DND-41 (cell line): ENCODE data around the gene CDC20.
A peak's percentile ranks its signal among the peaks of the same experiment; 100 is the strongest.

Experiments used
- ATAC-seq: fragments of 200-7000 bp; cut with Tn5 transposase; 3 replicates; pipeline ENCODE4 v1.9.1; 2021; ENCODE audit warnings: low read depth; ENCODE audit not compliant: insufficient read depth
- DNase-seq: peaks from one replicate; pipeline ENCODE4 v3.0.0-alpha.2; 2020
- H2AFZ ChIP-seq: 2 replicates; pipeline ENCODE4 v1.6.0; 2012; ENCODE audit warnings: low read depth, low read length
- H3K27ac ChIP-seq: 2 replicates; pipeline ENCODE4 v1.5.1; 2012; ENCODE audit warnings: low read length, inconsistent platforms
- H3K27me3 ChIP-seq: fragments of 200-600 bp; sonication (generic); 2 replicates; pipeline ENCODE4 v1.6.0; 2012; ENCODE audit warnings: low read length, mild to moderate bottlenecking, inconsistent platforms; ENCODE audit not compliant: insufficient read depth, poor library complexity
- H3K36me3 ChIP-seq: 2 replicates; pipeline ENCODE4 v1.5.1; 2012; ENCODE audit warnings: low read length, inconsistent platforms; ENCODE audit not compliant: insufficient read depth
- H3K4me1 ChIP-seq: 2 replicates; pipeline ENCODE4 v1.5.1; 2012; ENCODE audit warnings: mild to moderate bottlenecking, low read length; ENCODE audit not compliant: insufficient read depth
- H3K4me2 ChIP-seq: 2 replicates; pipeline ENCODE4 v1.6.0; 2012; ENCODE audit warnings: mild to moderate bottlenecking, moderate library complexity, low read length, inconsistent platforms; ENCODE audit not compliant: insufficient read depth
- H3K4me3 ChIP-seq, 2 experiments: fragments of 200-600 bp in 1 of 2; shearing (Covaris generic) in 1 of 2; 2 replicates each; pipeline ENCODE4 v1.5.1; 2012 to 2016; ENCODE audit warnings: inconsistent platforms in 2 of 2, low read length in 2 of 2, mild to moderate bottlenecking in 2 of 2, low read depth in 1 of 2, moderate library complexity in 1 of 2
- H3K79me2 ChIP-seq: 2 replicates; pipeline ENCODE4 v1.6.0; 2012; ENCODE audit warnings: low read length, inconsistent platforms; ENCODE audit not compliant: insufficient read depth
- H3K9ac ChIP-seq: 2 replicates; pipeline ENCODE4 v1.6.0; 2012; ENCODE audit warnings: low read depth, mild to moderate bottlenecking, inconsistent platforms, low read length, moderate library complexity
- H3K9me3 ChIP-seq: 2 replicates; pipeline ENCODE4 v1.5.1; 2012; ENCODE audit warnings: low read length, moderate library complexity, mild to moderate bottlenecking, inconsistent platforms; ENCODE audit not compliant: insufficient read depth, severe bottlenecking
- H4K20me1 ChIP-seq: 2 replicates; pipeline ENCODE4 v1.6.0; 2012; ENCODE audit warnings: low read length; ENCODE audit not compliant: insufficient read depth
- EZH2 ChIP-seq: IDR thresholded peaks from 3 replicates; pipeline ENCODE4 v1.6.1; 2012; ENCODE audit warnings: borderline replicate concordance, low read depth, mild to moderate bottlenecking, moderate library complexity, low read length, inconsistent platforms; ENCODE audit not compliant: severe bottlenecking
- TF ChIP-seq, protein P1 (sequence below): IDR thresholded peaks from 2 replicates; pipeline ENCODE4 v1.5.1; 2012; ENCODE audit warnings: borderline replicate concordance, low read length, moderate library complexity, mild to moderate bottlenecking; ENCODE audit not compliant: poor library complexity, severe bottlenecking; ENCODE audit errors: extremely low read depth

The CDC20 gene

GRCh38 chr1:43383449-43383848 is 24.7 kb downstream of the CDC20 start:
- H3K27ac ChIP-seq: no peak overlapping the region
- no peak overlapping the region for H2AFZ ChIP-seq
- no peak for ATAC-seq
- H3K4me3 ChIP-seq: no peak overlapping the region
- no peak overlapping the region for H3K4me2 ChIP-seq
- H3K9ac ChIP-seq: no peak overlapping the region
- H3K9me3 ChIP-seq: no peaks in the 10 kb centered on the region
- no peak for TF ChIP-seq EZH2
- TF ChIP-seq, protein P1, sequence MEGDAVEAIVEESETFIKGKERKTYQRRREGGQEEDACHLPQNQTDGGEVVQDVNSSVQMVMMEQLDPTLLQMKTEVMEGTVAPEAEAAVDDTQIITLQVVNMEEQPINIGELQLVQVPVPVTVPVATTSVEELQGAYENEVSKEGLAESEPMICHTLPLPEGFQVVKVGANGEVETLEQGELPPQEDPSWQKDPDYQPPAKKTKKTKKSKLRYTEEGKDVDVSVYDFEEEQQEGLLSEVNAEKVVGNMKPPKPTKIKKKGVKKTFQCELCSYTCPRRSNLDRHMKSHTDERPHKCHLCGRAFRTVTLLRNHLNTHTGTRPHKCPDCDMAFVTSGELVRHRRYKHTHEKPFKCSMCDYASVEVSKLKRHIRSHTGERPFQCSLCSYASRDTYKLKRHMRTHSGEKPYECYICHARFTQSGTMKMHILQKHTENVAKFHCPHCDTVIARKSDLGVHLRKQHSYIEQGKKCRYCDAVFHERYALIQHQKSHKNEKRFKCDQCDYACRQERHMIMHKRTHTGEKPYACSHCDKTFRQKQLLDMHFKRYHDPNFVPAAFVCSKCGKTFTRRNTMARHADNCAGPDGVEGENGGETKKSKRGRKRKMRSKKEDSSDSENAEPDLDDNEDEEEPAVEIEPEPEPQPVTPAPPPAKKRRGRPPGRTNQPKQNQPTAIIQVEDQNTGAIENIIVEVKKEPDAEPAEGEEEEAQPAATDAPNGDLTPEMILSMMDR: peak; percentile 24
- no peak for DNase-seq
- H3K79me2 ChIP-seq: peaks cover 11% of the 10 kb centered on the region
- H3K27me3 ChIP-seq: no peaks in the 10 kb centered on the region
- H4K20me1 ChIP-seq: peaks cover 8% of the 10 kb centered on the region; the same call in 1 of the 2 replicates
- H3K36me3 ChIP-seq: peaks cover 70% of the 10 kb centered on the region
- H3K4me1 ChIP-seq: peaks cover 10% of the 10 kb centered on the region

DNA sequence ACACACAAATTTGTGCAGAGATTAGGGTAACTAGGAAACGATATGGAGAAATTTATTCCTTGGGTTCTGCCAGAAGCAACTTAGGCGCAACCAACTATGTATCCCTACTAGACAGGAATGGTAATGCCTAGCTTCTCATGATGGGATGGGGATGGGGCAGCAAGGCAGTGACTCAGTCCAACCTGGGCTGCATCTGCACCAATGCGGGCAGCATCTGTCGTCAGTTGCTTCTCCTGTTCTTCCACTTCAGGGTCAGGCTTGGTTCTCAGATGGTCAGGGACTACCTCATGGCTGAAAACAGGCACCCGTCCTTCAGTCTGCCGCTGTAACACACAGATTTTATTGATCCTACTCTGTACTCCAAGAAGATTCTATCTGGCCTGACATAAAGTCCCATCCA is 27.9 kb downstream of the CDC20 start:
- Histone ChIP-seq H3K36me3 (peaks cover 67% of the 10 kb centered on the region), H4K20me1 (peaks cover 12% of the 10 kb centered on the region; the same call in 1 of the 2 replicates)
- no peak for ATAC-seq

GRCh38 chr1:43387976-43388599 is 29.3 kb downstream of the CDC20 start:
- H3K9me3 ChIP-seq: no peaks in the 10 kb centered on the region
- peak overlapping the region in 1 of 2 experiments; percentile 97; a peak in 2 of 4 replicates for H3K4me3 ChIP-seq
- H3K4me2 ChIP-seq: peak overlapping the region; percentile 93
- no peak overlapping the region for H2AFZ ChIP-seq
- DNase-seq: no peak
- peaks cover 14% of the 10 kb centered on the region; the same call in 1 of the 2 replicates for H4K20me1 ChIP-seq
- H3K4me1 ChIP-seq: peaks cover 32% of the 10 kb centered on the region
- no peak for TF ChIP-seq EZH2
- TF ChIP-seq, protein P1: no peak
- peaks cover 55% of the 10 kb centered on the region for H3K36me3 ChIP-seq
- no peaks in the 10 kb centered on the region for H3K27me3 ChIP-seq
- H3K9ac ChIP-seq: peak overlapping the region; percentile 84
- peaks cover 49% of the 10 kb centered on the region for H3K79me2 ChIP-seq
- H3K27ac ChIP-seq: peak overlapping the region; percentile 92
- no peak for ATAC-seq

More for the DNA sequence above, 27.9 kb downstream of the CDC20 start:
- DNase-seq: no peak
- no peak for TF ChIP-seq EZH2
- TF ChIP-seq, protein P1: no peak
- no peaks in the 10 kb centered on the region for H3K27me3 ChIP-seq
- peaks cover 43% of the 10 kb centered on the region for H3K79me2 ChIP-seq
- H3K9me3 ChIP-seq: no peaks in the 10 kb centered on the region
- no peak overlapping the region for H3K27ac ChIP-seq
- no peak overlapping the region for H3K9ac ChIP-seq
- peaks cover 32% of the 10 kb centered on the region for H3K4me1 ChIP-seq
- H3K4me3 ChIP-seq: no peak overlapping the region
- H3K4me2 ChIP-seq: no peak overlapping the region
- no peak overlapping the region for H2AFZ ChIP-seq
